NCI-H1092 (cell line): Measurements from ENCODE around the gene KIF17.

ENCODE experiments used
- DNase-seq: peaks from one replicate; lab custom pipeline; 2025; lab: John Stamatoyannopoulos, UW

Gene KIF17

DNA sequence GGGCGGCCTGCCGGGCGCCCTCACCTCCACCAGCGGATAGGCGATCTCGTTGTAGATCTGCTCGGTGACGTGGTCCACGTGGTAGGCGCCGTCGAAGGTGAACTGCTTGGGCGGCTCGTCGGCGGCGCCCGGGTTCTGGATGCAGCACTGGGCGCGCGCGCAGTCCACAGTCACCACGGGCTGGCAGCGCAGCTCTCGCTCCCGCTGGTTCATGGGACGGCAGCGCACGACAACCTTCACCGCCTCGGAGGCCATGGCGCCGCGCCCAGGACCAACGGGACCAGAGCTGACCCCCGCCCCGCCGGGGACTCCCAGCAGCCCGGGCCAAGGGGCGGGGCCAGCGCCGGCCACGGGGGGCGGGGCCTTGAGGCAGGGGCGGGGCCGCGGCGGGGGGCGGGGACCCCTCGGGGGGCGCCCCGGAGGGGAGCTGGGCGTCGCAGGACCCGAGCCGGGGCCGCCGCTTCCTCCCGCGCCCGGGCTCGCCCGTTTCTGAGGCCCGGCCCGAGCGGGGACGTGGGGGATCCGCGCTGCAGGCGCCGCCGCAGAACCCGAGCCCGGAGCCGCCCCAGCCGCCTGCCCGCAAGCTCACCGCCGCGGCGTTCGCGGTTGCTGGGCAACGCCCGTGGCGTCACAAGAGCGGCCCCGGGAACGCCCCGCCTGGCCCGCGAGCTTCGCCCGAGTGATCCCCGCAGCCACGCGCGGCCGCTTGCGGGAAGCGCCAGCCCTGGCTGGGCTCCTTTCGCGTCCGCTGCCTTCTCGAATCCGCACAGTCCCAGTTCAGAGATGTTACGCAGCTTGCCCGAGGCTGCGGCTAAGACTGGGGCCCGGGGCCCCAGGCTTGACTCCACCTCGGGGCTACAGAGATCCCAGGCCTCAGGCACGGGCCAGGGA is at the start of gene KIF17:
Gene KIF17 (minus strand): TSS at position 556 of the 891 bp plus-strand sequence. CDS start 301 bp downstream, at position 255.
- DNase-seq, result peak; percentile 51

DNA sequence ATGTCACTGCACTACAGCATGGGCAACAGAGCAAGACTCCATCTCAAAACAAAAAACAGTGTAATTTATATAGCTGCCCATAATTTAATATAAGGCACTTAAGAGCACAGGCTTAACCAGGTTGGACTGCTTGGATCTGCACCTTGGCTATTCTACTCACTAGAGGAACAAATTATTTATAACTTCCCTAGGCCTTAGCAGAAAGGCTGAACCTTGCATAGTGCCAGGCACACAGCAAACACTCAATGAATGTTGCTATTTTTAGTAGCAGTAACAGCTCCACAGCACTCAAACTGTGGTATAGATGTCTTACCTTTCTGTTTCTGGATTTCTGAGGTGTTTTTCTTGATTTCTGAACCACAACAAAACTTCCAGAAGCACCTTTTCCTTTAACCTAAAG is 49.5 kb upstream of the KIF17 start:
- no peak for DNase-seq

DNA sequence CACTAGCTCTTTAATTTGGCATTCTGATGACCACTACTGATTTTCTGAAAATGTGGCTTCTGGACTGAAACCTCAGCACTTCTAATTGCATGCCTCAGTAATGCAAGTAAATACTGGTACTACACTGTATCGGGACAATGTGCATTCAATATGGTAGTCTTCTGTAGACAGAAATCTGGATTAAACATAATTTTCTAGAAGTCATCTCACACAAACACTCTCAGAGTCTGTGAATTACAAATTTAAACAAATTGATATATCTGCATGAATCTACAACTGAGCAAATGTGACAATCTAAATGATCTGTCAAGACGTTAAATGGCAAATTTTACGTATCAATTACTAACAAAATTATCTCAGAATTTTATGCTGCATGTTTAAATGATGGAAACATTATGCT is 45.6 kb upstream of the KIF17 start:
- no peak for DNase-seq

DNA sequence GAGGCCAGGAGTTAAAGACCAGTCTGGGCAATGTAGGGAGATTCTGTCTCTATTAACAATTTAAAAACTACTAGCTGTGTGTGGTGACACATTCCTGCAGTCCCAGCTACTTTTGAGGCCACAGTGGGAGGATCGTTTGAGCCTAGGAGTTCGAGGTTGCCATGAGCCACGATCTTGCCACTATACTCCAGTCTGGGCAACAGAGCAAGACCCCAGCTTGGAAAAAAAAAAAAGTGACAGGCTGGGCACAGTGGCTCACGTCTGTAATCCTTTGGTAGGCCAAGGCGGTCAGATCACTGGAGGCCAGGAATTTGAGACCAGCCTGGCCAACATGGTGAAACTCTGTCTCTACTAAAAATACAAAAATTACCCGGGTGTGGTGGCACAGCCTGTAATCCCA is 42.5 kb upstream of the KIF17 start:
- DNase-seq, result no peak

DNA sequence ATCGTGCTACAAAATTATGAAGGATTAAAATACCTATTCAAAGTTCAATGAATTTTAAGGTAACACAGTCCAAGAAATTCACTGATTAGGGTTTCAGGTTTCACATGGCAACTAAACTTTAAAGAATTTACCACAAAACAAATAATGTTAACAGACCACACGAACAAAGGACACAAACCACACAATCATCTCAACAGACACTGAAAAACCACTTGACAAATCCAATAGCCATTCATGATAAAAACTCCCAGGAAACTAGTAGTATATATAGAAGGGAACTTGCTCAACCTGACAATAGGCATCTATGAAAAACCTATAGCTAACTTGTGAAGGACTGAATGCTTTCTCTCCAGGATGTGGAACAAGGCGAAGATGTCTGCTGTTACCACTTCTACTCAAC is 35.8 kb upstream of the KIF17 start:
- DNase-seq, result no peak

DNA sequence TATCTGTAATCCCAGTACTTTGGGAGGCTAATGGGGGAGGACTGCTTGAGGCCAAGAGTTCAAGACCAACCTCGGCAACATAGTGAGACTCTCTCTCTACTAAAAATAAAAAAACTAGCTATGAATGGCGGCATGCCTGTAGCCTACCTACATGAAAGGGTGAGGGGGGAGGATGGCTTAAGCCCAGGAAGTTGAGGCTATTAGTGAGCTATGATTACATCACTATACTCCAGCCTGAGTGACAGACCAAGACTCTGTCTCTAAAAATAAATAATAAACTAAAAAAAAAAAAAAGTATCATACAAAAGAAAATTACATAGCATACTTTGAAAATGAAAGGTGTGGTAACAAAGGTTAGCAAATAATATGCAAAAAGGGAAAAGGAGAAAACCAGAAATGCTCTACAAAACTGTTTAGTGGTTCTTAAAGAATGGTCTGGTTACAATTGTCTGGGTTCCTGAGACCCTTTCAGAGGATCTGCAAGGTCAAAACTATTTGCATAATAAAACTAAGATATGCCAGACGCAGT is 33.7 kb upstream of the KIF17 start:
- DNase-seq, result no peak

DNA sequence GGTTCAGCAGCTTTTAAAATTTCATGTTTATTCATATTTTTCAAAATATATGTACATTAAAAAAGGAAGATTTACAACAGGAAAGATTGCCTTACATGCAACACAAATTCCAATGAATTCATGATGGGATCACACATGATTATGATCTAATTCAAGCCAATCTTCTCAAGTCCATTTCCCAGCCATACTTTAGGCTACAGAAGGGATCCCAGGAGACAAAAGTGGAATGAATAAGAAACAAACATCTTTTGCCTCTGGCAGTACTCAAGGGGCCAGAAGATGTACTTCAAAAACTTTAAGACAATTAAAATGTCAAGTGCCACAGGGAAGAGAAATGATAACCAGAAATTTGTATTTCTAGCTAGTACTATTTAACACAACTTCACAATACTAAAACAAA is 24.9 kb upstream of the KIF17 start:
- no peak for DNase-seq

DNA sequence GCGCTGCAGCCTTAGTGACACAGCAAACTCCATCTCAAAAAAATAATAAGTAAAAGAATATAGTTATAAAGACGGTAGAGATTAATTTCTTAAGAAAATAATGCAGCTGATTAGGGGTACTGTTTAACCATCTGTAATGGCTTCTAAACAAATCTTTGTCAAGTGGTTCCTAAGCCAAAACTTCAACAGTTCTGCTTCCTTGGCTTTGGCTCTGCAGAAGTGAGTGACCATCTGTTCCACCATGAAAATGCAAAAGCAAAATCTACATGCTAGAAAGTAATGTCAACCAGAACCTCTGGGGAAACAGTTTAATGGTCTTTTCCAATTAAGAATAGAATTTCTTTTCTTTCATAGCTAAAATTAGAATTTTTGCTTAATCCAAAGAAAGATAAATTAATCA is 23.0 kb upstream of the KIF17 start:
- DNase-seq, result no peak

DNA sequence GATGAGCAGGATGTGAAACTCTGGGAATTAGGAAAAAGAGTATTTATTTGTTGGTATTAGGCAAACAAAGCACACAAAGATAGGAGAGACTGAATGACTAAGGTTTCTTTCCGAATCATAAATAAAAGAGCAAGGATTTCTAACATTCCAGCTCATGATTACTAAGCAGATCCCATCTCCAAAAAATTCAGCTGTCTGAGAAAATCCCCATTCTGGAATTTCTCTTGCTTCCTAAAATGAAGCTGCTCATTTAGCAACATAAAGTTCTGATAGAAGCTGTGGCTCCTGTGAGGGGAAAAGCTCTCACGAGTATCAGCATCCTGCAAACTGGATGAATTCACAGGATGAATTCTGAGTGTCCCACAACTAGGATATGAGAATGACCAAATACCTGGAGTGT is 21.4 kb upstream of the KIF17 start:
- no peak for DNase-seq

DNA sequence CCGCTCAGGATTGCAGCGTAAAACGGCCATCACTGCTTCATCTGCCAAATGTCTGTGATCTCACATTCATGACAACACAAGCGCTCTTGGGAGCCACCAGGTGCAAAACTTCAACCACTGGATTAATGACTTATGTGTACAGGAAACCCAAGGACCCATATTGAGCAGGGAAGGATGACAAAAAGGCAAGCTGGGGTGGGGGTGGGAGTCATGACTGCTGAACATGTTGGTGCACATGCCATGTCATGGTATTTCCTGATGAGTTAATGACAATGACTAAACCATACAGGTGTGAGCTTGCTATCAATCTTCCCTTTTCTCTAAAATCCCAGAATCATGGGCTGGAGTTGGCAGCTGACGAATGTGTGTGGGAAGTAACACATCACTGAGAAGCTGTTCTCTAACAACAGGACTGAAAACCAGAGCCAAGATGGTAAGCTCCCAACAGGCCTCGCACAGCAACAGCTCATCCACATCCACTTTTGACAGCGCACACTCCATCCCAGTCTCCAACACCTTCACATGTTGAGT is 17.8 kb upstream of the KIF17 start:
- no peak for DNase-seq

DNA sequence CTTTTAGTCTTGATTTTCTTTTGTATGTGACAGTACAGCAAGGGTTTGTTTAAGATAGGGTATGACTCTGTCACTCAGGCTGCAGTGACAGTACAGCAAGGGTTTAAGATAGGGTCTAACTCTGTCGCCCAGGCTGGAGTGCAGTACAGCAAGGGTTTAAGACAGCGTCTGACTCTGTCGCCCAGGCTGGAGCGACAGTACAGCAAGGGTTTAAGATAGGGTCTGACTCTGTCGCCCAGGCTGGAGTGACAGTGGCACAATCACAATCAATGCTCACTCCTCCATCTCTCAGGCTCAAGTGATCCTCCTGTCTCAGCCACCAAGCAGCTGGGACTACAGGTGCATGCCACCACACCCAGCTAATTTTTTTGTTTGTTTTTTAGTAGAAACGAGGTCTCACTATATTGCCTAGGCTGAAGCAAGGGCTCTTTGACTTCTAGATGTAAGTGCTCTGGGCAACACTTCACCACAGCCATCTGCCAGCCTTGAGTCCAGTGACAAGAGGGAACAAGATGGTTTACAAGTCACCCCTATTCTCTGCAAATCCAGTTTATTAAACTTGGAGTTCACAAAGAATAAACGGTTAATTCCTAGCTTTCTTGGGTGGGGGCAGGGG is 15.7 kb upstream of the KIF17 start:
- DNase-seq, result no peak

DNA sequence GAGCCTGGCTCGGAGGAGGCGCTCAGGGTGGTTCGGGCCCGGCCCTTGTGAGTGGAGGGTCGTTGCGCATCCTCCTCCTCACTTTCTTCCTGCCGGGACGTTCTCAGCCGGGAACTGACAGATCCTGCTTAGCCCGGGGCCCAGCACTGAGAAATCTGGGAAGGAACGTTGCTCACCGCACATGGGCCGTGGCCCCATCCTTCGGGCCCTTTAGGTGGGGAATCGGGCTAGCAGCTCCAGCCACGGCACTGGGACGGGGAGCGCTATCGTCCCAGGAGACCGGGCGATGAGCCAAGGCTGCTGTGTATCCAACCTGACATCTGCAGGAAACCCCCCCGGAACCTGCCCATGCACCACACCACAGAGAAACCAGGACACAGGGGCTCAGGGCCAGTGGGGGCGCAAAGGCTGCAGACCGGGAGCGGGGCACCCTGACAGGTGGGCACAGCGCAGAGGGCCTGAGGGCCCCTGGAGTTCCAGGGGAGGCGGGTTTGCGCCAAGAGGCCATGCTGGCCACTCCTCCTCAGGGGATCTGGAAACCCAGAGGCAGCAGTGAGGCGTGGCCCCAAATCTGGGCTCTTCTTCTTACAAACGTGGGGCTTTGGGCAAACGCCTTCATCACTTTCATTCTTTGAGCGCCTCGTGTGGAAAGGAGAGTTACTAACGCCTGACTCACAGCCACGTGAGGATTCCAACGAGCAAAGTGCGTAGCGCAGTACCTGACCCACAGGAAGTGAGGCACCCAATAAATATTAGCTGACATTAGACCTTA is 15.0 kb upstream of the KIF17 start, which contains the start of gene SH2D5:
Gene SH2D5 (minus strand): TSS at position 116 of the 772 bp plus-strand sequence. CDS start 4,659 bp downstream, outside the sequence.
- peak; percentile 65 for DNase-seq

DNA sequence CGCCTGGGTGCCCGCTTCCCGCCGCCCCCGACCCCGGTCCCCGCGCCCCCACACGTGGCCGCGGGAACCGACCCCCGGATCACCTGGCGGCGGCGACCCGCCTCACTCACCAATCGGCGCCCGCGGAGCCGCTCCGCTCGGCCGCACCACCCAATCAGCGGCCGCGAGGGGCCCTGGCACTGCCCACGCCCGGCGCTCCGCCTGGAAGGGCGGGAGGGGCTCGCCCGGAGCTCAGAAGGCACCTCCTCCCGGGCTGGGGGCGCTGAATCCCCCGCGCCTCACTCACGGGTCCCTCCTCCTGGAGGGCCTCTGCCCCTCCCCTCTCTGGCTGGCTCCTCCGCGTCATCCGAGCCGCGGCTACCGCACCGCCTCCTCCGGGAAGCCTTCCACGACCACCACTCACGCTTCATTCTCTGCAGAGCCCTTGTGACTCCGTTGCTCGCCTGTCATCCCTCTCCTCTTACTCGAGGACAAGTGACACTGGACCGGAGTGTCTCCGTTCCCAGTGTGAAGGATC is 14.3 kb upstream of the KIF17 start:
- DNase-seq, result peak; percentile 84

DNA sequence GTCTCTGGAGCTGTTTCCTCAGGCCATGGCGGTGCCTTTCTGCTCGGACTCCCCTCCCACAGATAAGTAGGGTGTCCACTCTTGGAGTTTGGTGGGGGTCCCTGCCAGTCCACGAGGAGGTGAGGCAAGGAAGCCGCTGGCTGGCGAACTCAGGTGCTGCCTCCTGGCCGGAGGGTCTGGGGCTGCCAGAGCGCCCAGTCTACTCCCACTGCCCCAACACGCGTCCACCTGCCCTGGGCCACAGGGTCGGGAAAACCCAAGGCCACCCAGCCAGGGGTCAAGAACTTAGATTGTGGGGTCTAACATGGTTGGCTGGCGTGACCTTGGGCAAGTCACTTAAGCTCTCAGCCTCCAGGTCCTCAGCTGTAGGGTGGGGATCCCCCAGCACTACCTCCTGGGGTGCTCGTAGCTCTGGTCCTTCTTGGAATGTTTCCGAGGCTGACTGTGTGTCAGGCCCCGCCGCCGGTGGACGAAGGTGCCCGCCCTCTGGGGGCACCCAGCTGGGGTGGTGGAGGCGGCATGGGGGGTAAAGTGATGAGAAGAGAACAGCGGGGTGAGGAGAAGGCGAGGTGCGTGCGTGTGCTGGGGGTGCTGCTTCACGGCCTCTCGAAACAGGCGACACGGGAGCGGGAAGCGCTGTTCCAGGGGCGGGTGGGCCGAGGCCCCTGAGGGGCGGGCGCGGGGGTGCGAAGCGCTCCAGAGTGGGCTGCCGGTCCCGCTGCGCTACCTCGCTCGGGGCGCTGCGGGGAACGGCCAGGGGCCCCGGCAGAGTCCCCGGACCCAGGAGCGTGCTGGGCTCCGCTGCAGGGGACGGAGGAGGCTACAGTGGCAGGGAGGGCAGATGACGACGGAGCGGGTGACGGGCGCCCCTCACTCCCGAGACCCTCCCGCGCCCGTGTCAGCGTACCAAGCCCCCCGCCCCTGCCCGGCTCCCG is 13.5 kb upstream of the KIF17 start:
- no peak for DNase-seq

DNA sequence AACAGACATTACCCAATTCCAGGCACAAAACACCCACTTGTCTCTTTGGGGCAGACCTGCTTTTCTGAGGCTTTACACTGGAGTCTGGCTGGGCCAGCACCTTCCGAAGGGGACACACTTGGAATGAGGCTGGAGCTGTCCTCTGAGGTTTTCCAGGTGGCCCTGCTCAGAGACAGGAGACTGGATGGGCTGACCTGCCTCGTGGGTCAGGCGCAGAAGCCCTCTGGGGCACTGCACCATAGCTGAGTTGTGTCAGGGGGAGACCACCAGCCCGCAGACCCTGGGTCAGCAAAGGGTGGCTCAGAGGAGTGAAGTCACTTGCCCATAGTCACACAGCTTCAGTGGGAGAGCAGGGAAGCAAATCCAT is 12.9 kb upstream of the KIF17 start:
- no peak for DNase-seq

DNA sequence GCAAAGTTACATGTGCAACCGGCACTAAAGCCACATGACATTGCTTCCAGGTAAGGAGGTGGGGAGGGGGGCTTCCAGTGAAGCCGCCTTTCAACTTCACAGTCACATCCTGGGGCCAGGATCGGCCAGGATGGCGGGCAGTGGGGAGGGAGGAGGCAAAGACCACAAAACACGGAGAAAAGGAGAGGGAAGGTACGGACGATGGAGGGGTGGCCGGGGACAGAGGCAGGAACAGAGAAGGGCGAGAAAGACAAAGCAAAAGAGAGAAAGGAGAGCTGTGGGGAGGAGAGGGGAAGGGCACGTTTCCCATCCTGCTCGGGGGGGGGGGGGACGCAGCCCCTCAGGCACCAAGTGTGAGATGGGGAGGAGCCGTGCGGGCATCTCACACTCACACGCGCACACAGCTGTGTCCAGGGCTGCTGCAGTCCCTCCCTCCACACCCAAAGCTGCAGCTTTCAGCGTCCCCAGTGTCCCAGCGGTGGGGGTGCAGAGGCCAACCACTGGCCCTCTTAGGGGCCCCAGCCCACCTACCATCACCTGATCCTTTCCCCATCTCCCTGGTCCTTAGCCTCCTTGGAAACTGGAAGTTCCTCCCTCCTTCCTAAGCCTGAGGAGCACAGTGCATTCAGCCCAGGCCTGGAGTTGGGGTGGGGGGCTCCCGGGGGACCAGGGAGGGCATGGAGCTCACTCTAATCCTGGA is 12.3 kb upstream of the KIF17 start:
- DNase-seq, result no peak

DNA sequence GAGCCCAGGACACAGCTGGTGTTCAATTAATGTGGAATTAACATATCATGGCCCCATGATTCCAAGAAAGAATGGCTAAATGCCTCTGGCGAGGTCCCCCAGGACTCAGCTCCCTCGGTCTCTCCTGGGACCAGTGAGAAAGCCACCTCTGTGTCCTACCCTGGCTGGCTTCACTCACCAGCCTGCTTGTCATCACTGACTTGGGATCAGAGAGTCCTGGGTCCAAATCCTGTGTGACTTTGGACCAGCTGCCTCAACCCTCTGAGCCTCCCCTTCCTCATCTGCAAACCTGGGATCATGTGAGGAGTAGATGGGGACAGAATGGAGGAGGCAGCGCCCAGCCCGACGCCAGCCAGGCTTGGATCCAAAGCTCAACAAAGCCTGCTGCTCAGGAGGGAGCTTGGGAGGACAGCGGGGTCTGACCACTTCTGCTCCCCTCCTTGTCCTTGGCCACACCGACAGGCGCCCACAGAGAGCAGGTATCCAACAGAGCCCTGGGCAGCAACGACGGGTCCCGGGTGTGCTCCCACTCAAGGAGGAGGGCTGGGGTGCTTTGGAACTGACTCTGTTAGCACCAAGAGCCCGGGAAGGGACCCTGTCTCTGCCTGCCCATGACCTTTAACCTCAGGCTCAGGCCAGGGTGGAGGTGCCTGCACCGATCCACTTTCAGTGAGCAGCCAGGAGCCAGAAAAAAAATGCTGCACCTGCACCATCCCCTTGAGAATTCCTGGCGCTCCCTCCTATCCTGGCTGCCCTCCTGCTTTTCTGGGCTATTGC is 11.5 kb upstream of the KIF17 start:
- no peak for DNase-seq

DNA sequence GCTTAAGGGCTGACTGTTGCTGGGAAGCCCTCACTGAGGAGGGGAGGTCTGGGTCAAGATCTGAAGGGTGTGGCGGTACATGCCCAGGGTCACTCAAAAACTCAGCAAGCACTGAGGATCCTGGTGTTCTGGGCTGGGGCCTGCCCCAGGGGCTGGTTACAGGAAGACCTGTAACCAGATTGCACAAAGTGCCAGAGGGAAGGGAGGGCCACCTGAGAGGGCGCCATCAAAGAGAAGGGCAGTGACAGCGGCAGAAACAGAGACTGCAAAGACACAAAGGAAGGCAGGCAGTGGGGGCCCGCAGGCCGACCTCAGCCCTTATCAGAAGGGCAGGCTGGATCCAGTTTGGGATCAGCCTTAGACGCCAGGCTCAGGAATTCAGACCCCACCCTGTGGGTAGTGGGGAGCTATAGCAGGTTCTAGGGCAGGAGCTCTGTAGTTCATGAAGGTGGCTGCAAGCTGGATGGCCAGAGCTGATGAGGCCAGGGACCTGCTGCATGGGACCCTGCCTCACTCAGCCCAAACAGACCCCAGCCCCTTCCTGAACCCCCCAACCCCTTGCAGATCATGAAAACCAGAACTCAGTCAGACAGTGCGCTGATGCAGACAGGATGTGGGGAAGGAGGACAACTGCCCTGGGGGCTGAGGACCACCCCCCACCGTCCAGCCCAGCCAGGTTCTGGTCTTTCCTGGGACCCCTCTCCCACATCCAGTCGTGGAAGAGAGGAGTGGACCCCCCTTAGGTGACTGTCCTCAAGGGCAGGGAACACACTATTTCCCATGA is 10.8 kb upstream of the KIF17 start:
- DNase-seq, result no peak
